Fibroblast of peridontal ligament (primary cell): Measurements from ENCODE around the gene SNCG.
"Not testable (repeated sequence)": the region's sequence is repeated elsewhere in the genome, so short reads cannot be mapped to it uniquely, and the experiment has no call there.

ENCODE experiments used
- DNase-seq: peaks from one replicate; pipeline ENCODE4 v3.0.0-alpha.2; 2010; ENCODE audit errors: extremely low read depth

SNCG gene

DNA sequence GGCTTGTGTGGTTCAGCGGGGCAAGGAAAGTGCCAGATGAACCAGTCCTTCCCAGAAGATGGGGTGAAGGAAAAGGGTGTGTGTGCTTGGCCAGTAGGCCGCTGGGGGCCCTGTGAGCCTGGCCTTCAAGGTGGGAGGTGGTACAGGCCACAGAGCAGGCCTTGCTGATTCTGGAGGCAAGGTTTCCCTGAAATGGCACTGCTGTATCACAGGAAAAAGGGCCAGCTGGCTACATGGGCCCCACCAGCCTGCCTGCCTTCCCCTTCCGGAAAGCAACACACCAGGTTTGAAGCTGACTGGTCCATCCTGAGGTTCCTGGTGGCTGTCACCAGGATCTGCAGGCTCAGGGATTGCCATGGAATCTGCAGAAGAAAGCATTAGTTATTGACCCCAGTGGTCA, 13.5 kb upstream of the SNCG start:
- no peak for DNase-seq

DNA sequence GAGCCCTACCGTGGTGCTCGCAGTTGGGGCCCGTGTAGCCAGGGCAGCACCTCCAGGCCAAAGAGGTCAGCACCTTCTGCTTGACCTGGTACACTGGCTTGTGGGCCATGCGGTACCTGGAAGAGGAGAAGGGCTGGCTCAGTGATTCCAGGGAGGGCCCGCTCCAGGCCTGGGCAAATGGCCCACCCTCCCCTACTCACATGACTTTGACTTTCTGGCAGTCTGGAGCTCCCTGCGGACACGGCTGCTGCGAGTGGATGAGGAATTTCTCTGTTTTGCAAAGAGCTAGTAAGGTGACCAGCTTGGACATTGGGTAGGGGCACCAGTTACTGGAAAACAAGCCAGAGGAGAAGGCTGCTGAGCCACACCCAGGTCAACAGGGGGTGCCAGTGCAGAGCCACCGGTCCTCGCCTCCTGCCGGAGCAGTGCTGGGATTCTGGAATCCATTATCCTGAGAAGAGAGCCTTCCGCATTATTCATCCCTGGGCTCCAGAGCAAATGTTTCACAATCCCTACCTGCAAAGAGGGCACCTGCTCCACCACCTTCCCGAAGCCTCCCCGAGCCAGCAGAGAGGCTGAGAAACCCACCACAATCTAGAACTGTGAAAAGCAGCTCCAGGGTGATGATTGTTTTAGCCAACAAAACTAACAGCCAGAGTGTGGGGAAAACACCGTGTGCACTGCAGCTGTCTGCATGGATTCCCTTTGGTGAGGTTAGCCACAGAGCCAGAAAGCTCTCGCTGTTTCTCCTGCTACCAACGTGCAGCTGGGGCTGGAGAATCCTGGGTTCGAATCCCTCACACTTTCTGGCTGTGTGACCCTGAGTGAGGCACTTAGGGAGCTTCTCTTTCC, 12.8 kb upstream of the SNCG start:
- no peak for DNase-seq

DNA sequence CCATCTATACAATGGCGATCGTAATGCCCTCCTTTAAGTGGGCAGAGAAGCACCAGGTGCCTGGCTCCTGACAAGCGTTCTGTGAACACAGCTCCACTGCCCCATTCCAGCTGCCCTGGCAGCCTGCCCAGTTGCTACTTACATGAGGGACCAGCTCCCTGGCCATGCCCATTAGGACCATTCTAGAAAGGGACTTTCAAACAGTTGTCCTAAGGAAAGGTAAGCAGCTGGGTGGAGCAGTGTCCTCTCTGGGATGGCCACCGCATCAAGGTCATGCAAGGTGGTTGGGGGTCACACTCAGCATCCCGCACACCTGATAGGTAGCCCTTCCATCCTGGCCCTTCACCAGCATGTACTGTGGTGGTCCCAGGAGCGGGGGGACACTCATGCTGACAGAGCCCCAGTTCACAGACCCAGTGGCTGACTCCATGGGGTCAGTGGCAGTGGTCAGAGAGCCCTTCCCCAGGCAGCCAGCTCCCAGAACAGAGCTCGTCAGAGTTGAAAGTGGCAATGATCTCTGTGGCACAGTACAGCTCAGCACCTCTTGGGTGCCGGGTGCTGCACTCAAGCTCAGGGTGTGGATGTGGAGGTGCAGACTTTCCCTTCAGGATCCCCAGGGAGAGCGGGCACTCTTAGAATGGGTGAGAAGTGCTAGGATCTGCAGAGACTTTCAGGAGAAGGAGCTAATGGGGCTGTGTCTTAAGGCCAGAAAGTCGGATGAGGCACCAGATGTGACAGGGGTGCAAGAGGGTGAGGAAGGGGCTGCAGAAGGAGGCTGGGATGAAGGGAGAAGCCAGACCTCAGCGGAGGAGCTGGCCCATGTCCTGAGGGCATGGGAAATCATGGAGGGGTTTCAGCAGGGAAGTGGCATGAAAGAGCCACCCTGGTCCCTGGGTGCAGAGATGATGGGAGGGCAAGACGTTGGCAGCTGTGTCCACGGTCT, 11.9 kb upstream of the SNCG start:
- no peak for DNase-seq

DNA sequence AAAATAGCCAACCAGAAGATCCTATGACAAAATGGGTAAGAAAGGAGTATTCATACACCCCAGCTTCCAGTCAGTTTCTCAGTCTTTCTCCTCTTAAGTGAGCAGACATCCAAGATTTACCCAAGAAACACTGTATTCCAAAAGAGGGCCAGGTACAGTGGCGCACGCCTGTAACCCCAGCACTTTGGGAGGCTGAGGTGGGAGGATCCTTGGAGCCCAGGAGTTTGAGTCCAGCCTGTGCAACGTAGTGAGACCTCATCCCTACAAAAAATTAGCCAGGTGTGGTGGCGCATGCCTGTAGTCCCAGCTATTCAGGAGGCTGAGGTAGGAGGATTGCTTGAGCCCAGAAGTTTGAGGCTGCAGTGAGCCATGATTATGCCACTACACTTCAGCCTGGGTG, 10.6 kb upstream of the SNCG start:
- not testable (repeated sequence) for DNase-seq

DNA sequence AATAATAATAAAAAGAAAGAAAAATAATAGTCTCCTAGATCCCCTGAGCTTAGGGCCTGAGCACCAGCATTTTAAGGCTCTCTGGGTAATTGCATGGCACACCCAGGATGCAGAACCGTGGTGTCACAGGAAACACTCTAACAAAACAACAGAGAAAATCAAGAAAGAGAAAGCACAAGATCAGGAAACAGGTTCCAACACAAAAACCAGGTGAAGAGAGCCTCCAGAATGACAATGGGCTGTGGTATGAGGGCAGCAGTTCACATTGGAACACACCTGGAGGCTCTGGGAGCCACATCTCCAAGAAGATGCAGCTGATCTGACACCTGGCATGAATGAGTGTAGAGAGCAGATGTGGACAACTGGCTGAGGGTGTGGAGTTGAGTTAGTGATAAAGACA, 8.1 kb upstream of the SNCG start:
- DNase-seq = no peak

DNA sequence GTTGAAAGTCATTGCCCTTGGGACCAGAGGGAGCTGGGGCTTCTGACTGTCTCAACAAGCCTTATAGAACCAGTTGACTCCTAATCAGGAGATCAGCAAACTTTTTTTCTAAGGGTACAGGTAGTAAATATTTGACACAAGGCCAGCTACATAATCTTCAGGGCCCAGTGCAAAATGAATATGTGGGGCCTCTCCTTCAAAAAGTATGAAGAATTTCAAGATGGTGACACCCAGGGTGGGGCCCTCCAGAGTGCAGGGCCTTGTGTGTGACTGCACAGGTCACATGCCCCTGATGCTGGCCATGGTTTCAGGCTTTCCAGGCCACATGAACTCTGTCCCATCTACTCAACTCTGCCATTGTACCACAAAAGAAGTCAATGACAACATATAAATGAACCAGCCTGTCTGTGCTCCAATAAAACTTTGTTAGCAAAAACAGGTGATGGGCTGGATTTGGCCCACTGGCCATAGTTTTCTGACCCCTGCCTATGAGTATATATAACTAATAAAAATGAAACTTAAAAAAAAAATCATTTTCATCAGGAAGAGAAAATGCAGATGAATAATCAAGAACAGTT, 7.1 kb upstream of the SNCG start:
- DNase-seq = no peak

DNA sequence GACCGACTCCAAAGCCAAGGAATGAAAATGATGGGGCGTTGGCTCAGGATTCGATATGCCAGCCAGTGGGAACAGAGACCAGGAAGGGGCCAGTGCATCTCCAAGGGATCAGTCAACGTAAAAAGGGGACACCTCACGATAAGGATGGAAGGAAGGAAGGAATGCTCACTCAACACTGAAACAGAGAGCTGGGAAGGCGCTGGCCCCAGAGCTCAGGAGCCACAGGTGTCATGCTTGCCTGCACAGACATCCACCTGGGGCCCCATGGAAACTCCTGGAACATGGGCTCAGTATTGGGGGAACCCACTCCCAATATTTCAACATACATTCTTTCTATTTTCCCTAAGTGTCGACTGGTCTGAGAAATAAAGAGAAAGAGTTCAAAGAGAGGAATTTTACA, 6.3 kb upstream of the SNCG start:
- no peak for DNase-seq

DNA sequence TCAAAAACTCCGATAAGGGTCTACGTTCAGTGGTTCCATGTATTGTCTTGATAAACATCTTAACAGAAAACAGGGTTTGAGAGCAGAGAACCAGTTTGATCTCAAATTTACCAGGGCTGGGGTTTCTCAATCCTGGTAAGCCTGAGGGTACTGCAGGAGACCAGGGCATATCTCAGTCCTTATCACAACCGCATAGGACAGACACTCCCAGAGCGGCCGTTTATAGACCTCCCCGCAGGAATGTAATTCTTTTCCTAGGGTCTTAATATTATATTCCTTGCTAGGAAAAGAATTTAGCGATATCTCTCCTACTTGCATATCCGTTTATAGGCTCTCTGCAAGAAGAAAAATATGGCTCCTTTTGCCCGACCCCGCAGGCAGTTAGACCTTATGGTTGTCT, 5.7 kb upstream of the SNCG start:
- not testable (repeated sequence) for DNase-seq

DNA sequence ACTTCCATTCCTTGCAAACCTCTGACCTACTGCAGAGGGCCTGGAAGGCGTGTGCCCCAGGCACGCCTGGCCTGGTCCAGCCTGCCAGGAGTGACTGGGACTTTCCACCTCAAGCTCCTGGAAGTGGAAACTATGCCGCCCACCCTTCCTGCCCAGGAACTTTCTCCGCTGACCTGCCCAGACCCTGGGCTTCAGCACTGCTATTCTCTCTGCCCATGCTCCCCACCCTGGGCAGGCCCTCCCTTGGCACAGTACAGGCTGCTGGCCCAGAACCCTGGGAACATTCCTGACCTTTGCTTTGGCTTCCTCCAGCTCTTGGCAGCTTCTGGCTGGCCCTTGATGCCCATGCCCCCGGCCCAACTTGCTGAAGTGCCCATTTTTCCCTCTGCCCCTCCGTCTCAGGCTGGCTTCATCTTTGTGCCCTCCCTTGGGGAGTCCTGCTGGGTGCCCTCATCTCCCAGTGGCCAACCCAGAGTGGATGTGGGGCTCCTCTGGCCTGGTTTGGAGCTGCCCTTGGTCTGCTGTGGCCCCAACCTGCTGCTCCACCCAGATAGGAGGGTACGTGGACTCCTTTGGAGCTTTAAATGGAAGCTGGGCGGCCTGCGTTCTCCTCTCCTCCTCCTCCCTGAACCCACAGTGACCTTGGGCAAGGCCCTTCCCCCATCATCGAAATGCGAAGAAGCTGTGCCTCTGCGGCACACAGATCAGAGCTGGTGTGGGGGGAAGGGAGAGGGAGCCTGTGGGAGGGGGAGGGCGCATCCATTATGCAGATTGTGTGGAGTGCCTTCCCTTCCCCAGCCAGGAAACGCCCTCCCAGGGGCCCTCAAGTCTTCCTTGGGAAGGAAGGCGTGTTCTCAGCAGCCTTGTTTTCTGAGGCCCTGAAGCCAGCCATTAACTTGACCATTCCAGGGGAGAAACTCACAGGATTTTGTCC, 4.4 kb upstream of the SNCG start:
- no peak for DNase-seq

DNA sequence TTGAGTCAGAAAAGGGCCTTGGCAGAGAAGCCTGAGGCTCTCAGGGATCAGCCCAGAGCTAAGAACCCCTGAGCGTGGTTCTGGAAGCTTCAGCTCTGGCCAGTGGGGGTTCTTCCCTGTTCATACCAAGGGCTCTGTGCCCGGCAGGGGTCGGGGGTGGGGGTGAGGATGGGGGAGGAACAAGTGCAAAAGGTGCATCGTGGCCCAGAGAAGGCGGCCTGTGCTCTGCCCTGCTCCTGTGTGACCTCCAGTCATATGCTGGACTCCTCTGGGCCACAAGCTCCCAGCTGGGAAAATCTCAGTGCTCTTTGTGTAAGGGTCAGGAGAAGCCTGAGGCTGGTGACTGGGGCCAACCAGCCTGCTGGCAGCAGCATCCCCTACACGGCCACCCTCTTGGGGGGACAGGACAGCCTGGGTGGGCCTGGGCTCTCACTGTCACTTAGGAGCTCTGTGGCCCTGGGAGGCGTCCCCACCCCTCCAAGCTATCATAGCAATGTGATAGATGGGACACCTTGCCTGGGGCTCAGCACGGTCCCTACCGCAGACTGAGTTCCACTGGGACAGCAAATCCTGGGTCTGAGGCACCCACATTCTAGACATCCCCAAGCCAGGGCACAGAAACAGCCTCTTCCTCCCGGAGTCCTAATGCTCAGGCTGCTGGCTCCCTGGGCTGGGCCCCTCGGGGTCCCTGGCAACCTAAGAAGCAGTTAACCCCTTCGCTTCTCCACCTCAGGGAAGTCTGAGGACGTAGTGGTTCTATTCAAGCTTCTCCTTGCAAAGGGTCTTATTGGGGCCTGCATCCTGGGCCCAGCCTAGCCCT, 3.5 kb upstream of the SNCG start:
- no peak for DNase-seq

DNA sequence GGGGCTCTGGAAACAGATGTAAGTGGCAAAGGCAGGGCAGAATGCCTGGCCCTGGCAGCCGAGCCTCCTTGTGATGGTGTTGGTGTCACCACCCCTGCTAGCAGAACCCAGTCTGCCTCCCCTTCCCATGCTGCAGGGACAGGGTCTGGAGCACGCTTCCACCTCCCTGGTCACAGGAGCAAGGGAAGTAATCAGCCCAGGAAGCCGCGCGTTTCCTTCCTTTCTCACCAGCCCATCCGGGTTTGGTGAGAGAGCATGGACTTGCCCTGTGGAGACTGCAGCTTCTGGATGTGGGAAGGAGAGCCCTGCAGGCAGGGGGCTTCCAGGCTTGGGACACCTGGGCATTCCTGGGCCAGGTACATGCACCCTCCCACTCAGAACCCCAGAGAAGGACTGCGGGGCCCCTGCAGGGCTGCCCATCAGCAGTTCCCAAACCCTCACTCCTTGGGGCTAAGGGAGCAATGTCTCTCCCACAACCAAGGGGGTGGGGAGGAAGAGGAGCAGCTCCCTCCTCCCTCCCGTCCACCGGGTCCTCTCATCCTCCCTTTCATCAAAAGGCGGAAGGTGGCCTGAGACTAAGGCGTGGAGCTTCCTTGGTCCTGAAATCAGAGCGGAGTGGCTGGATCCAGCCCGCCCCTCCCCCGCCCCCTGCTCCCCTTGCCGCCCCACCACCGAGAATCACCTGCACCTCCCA, 2.8 kb upstream of the SNCG start:
- no peak for DNase-seq

DNA sequence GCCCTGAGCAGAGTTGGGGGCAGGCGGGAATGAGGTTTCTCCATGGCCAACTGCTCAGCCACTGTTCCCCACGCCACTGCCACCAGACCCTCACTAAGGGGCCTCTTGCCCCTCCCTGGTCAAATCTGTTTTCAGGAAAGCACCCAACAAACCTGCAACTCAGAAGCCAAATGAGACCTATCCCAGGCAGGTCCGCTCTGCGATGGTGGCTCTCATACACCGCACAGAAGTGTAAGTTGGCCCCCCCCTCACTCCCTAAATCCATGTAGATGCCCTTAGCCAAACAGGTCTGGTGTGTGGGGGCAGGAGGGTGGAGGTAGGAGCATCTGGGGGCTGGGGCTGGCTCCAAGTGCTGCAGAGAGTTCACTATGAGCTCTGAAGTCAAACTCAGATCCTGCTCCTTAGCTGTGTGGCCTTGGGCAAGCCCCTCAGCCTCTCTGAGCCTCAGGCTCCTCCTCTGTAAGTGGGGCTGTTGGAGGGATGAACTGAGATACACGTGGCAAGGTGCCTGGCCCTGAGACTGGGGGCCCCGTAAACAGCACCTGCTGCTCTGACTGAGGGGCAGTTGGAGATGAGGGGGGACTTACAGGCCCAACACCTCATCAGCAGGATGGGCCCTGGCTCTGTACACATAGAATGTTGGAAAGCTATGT, 2.1 kb upstream of the SNCG start:
- no peak for DNase-seq

DNA sequence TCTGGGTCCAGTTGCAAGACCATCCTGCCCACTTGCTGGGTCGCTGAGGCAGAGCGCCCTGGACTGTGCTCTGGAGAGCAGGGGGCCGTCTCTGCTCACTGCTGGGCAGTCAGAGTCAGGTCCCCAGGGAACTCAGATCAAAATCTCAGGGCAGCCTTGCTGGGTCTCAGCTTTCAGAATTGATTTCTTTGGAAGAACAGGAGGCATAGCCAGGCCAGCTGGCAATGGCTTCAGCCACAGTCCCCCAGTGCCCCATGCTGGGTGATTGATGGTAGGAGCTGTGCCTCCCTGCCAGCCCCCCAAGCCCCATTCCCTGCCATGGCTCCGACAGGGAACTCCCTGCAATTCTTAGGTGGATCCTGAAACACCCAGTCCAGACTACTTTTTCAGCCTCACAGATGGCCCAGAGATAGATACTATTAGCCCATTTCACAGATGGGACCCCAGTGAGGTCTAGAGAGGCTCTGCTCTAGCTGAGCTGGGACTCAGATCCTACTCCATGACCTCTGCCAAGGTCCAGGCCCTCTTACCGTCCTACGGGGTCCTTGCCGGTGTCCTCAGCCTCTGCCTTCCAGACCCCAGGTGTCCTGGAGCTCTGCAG, 1.5 kb upstream of the SNCG start:
- DNase-seq = no peak

DNA sequence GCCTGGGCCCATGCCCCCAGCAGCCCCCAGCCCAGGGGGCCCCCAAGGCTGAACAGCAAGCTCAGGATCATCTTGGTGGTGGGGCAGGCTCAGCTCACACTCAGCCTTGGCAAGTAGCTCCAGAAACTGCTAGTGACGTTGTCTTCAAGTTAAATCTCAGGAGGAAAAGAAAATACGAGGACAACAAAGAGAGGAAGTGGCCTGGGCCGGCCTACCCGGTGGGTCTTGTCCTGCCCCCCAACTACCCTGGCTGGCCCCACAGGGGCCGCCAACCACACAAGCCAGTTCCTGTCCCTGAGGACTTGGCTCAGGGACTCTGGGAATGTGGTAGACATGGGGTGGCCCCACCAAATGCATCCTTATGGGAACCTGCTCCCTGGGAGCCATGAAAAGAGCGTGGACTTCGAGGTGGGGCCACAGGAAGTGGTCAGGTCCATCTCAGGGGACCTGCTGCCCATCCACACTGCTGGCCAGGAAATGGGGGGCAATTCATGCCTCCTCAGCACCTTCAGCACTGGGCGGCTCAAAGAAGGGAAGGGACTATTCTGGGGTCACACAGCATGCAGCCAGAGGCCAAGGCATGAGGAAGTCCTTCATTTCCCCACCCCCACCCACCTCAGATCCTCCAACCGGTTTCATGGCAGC, 806 bp upstream of the SNCG start, which contains the start of gene MMRN2:
Gene MMRN2, minus strand, starts transcription at position 145 of the 645 bp plus-strand sequence. Its CDS starts 74 bp downstream, at position 71.
- no peak for DNase-seq

DNA sequence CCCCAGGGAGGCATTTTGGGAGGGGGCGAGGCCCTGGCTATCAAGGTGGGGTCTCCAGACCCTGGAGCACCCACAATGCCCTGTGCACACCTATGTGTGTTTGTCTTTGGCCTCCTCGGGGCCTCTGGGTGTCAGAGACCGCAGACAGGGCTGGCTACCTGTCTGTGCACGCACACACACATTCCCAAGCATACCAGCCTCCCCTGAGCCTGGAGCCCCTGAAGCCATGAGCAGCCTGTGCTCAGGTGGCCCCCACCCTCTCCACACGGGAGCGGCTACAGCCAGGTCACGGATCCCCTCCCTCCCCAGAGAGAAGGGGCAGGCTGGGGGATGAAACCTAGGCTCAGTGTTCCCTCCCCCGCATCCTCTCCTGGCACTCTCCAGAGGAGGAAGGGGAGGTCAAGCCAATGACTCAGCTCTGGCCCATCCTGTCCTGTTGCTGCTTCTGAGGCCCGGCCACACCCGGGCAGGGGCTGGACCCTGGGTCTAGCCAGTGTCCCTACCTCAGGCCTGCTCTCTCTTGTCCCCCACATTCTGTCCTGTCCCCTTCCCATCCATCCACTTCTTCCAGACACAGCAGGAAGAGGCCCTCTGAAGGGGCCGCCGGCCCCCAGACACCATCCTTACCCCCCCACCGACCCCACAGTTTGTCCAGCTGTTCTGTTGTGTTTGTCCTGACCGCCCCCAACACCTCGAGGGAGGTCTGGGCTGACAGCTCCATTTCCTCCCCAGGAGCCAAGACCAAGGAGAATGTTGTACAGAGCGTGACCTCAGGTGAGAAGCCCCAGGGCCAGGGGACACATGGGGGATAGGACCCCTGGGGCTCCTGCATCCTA, 720 bp downstream of the SNCG start:
- DNase-seq = no peak

DNA sequence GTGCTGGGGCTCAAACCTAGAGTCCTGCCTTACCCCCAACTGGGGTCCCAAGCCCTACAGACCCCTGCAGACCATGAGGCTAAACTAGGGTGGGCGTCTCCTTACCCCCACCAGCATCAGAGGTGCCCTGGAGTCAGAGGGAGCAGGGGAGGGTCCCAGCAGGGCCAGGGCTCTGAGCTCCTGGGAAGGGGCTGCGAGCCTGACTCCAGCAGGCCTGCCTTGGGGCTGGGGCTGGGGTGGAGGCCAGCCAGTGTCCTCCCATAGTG, 1.3 kb downstream of the SNCG start:
- no peak for DNase-seq

DNA sequence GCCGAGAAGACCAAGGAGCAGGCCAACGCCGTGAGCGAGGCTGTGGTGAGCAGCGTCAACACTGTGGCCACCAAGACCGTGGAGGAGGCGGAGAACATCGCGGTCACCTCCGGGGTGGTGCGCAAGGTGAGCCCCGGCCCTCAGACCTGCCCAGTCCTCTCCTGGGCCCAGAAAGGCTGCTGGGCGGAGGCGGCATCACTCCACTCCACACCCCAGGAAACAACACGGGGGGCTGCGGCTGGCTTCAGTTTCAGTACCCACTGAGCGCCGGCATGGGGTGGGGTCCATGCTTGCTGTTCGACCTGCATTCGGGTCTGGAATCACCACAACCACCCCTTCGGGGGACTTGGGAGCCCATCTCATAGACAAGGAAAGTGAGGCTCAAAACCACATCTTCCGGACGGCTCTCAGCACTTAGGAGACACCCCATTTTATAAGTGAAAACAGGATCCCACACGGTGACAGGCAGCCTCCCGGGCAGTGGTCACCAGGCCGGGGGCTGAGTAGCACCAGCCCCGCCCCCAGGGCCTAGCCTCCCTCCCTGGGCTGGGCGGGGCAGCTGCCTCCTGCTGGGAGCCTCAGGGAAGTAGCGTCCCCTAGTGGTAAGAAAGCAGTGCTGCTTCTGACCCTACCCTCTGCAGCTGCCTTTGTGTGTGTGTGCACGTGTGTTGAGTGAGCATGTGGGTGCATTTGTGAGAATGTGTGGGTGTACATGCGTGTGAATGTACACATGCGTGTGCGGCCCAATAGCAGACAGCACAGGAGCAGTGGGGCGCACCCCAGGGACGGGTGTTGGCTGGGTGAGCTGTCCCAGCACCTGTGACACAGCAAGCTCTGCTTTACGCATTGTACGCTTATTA, 1.8 kb downstream of the SNCG start:
- DNase-seq = peak; percentile 37
